GM06990 (cell line): ENCODE results near the gene AAK1.

ENCODE experiments used
- DNase-seq: peaks from one replicate; pipeline ENCODE4 v3.0.0-alpha.2; 2011; ENCODE audit not compliant: insufficient read length; ENCODE audit errors: extremely low read depth
- H3K27me3 ChIP-seq: replicated peaks from 2 replicates; pipeline ENCODE4 v1.6.0; 2011; ENCODE audit warnings: low read length; ENCODE audit not compliant: control insufficient read depth, insufficient read depth
- H3K36me3 ChIP-seq: 2 replicates; pipeline ENCODE4 v1.5.1; 2011; ENCODE audit warnings: low read length; ENCODE audit not compliant: control insufficient read depth, insufficient read depth
- H3K4me3 ChIP-seq: replicated peaks from 2 replicates; pipeline ENCODE4 v1.5.1; 2011; ENCODE audit warnings: low read depth, mild to moderate bottlenecking, control low read depth, low read length
- CTCF ChIP-seq: IDR thresholded peaks from 2 replicates; pipeline ENCODE4 v1.5.1; 2011; ENCODE audit warnings: low read length, control low read depth, mild to moderate bottlenecking, inconsistent platforms; ENCODE audit not compliant: insufficient read depth, poor library complexity, severe bottlenecking

Gene AAK1

GRCh38 chr2:69510204-69510603 lies 133.3 kb downstream of the AAK1 start:
- no peak for DNase-seq
- TF ChIP-seq CTCF: no peak

GRCh38 chr2:69509750-69510140 lies 133.8 kb downstream of the AAK1 start:
- no peak for DNase-seq
- H3K27me3 ChIP-seq: no peaks in the 10 kb centered on the region
- no peak overlapping the region for H3K4me3 ChIP-seq
- no peak for TF ChIP-seq CTCF
- peaks cover 13% of the 10 kb centered on the region for H3K36me3 ChIP-seq

More at GRCh38 chr2:69510204-69510603, 133.3 kb downstream of the AAK1 start:
- Histone ChIP-seq H3K36me3 (peaks cover 13% of the 10 kb centered on the region), H3K4me3 (no peak overlapping the region), H3K27me3 (no peaks in the 10 kb centered on the region)

GRCh38 chr2:69509011-69509749 lies 134.4 kb downstream of the AAK1 start:
- no peaks in the 10 kb centered on the region for H3K27me3 ChIP-seq
- H3K36me3 ChIP-seq: peaks cover 10% of the 10 kb centered on the region
- TF ChIP-seq CTCF: no peak
- no peak overlapping the region for H3K4me3 ChIP-seq
- no peak for DNase-seq

GRCh38 chr2:69505710-69506109 lies 137.8 kb downstream of the AAK1 start:
- Histone ChIP-seq H3K27me3 (no peaks in the 10 kb centered on the region), H3K4me3 (no peak overlapping the region), H3K36me3 (peaks cover 5% of the 10 kb centered on the region; the same call in 1 of the 2 replicates)
- TF ChIP-seq CTCF: no peak
- DNase-seq: no peak

GRCh38 chr2:69501301-69501700 lies 142.2 kb downstream of the AAK1 start:
- H3K4me3 ChIP-seq: no peak overlapping the region
- H3K36me3 ChIP-seq: peaks cover 7% of the 10 kb centered on the region
- no peak for DNase-seq
- no peaks in the 10 kb centered on the region for H3K27me3 ChIP-seq
- no peak for TF ChIP-seq CTCF
